GM12878 (cell line): ENCODE data around the gene CKMT2.

Source experiments
- EGR1 ChIP-seq, 2 experiments: IDR thresholded peaks; 1 replicate in 1 of 2; 2 replicates in 1 of 2; pipeline ENCODE4 v1.6.1; 2011 to 2012; ENCODE audit warnings: low read depth in 2 of 2, low read length in 2 of 2, borderline replicate concordance in 1 of 2, mild to moderate bottlenecking in 1 of 2, moderate library complexity in 1 of 2
- JUND ChIP-seq: IDR thresholded peaks from 2 replicates; pipeline ENCODE4 v1.6.1; 2012; ENCODE audit warnings: low read depth, mild to moderate bottlenecking, low read length, improper control_type of control experiment, moderate library complexity
- MYC ChIP-seq: IDR thresholded peaks from 2 replicates; pipeline ENCODE4 v1.6.1; 2011; ENCODE audit warnings: mild to moderate bottlenecking, low read length, moderate library complexity, inconsistent platforms; ENCODE audit not compliant: insufficient read depth, insufficient replicate concordance, insufficient read length, severe bottlenecking
- POLR2A ChIP-seq: IDR thresholded peaks from 2 replicates; pipeline ENCODE4 v1.6.1; 2011; ENCODE audit warnings: low read depth, mild to moderate bottlenecking, low read length
- POLR2AphosphoS5 ChIP-seq: IDR thresholded peaks from 2 replicates; pipeline ENCODE4 v1.6.1; 2011; ENCODE audit warnings: mild to moderate bottlenecking, low read length, inconsistent platforms
- RB1 ChIP-seq: fragments of 450-650 bp; formaldehyde crosslinking; IDR thresholded peaks from 2 replicates; pipeline ENCODE4 v1.6.1; 2017; ENCODE audit warnings: mild to moderate bottlenecking, borderline replicate concordance
- ZSCAN29 ChIP-seq: fragments of 450-650 bp; IDR thresholded peaks from 2 replicates; pipeline ENCODE4 v1.6.1; 2017; ENCODE audit warnings: mild to moderate bottlenecking, moderate library complexity
- TF ChIP-seq, protein P1 (sequence below), 3 experiments: IDR thresholded peaks in 2 of 3; conservative IDR thresholded peaks in 1 of 3; 2 replicates each; pipeline ENCODE4 v1.5.1; 2011; ENCODE audit warnings: low read depth in 3 of 3, low read length in 3 of 3, mild to moderate bottlenecking in 3 of 3, control low read depth in 2 of 3, moderate library complexity in 2 of 3, inconsistent platforms in 1 of 3, mixed read lengths in 1 of 3; ENCODE audit not compliant: control insufficient read depth in 2 of 3, insufficient read depth in 1 of 3; ENCODE audit errors: extremely low read depth in 1 of 3
- TF ChIP-seq, protein P2 (sequence below): IDR thresholded peaks from 2 replicates; pipeline ENCODE4 v1.6.1; 2011; ENCODE audit warnings: borderline replicate concordance, low read depth, mild to moderate bottlenecking, moderate library complexity, mixed read lengths, low read length; ENCODE audit not compliant: insufficient read depth; ENCODE audit errors: extremely low read length

DNA sequence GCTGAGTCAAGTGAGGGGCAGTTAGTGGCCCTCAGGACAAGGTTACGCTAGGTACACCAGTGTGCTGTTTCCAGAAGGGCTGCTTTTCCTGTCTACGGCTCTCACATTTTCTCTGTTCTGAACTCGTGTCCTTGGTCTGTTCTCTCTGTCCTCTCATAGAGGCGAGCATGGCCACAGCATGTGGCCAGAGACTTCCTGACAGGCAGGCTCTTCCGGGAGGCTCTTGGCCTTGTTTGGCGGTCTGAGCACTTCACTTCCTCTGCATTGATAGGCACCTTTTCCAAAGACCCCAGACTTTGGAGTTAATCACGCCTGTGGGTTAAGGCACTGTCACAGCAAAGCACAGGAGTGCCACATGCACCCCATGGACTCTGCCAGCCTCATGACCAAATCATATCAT, 1.2 kb downstream of the CKMT2 start:
- TF ChIP-seq POLR2A (no peak), ZSCAN29 (no peak), JUND (no peak), POLR2AphosphoS5 (no peak), RB1 (no peak), EGR1 (IDR thresholded peaks at IDR 0.05; ENCODE audit: borderline replicate concordance in 1 of 2, low read depth in 2 of 2, low read length in 2 of 2) (no peak), MYC (no peak)
- TF ChIP-seq, protein P1, sequence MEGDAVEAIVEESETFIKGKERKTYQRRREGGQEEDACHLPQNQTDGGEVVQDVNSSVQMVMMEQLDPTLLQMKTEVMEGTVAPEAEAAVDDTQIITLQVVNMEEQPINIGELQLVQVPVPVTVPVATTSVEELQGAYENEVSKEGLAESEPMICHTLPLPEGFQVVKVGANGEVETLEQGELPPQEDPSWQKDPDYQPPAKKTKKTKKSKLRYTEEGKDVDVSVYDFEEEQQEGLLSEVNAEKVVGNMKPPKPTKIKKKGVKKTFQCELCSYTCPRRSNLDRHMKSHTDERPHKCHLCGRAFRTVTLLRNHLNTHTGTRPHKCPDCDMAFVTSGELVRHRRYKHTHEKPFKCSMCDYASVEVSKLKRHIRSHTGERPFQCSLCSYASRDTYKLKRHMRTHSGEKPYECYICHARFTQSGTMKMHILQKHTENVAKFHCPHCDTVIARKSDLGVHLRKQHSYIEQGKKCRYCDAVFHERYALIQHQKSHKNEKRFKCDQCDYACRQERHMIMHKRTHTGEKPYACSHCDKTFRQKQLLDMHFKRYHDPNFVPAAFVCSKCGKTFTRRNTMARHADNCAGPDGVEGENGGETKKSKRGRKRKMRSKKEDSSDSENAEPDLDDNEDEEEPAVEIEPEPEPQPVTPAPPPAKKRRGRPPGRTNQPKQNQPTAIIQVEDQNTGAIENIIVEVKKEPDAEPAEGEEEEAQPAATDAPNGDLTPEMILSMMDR (IDR thresholded peaks at IDR 0.05 in 2 of 3, conservative IDR thresholded peaks at IDR 0.05 in 1 of 3; ENCODE audit: control insufficient read depth in 2 of 3, extremely low read depth in 1 of 3, insufficient read depth in 1 of 3, low read depth in 3 of 3, low read length in 3 of 3), result no peak
- TF ChIP-seq, protein P2, sequence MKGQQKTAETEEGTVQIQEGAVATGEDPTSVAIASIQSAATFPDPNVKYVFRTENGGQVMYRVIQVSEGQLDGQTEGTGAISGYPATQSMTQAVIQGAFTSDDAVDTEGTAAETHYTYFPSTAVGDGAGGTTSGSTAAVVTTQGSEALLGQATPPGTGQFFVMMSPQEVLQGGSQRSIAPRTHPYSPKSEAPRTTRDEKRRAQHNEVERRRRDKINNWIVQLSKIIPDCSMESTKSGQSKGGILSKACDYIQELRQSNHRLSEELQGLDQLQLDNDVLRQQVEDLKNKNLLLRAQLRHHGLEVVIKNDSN, result no peak
